Muscle of back (tissue), 11 donors: ENCODE measurements around the gene PTPN4. TPM values are rescaled to one million over a fixed set of nuclear protein-coding genes. Genes with fewer than 3 reads are reported as not detected.
"Not testable (repeated sequence)": the region's sequence is repeated elsewhere in the genome, so short reads cannot be mapped to it uniquely, and the experiment has no call there.

Source experiments
- DNase-seq, 3 donors: peaks; one replicate each; pipeline versions ENCODE4 v3.0.0 to v3.0.0-alpha.2; 2013
- polyA plus RNA-seq, 10 donors: library from polyadenylated mRNA; unstranded; fragments of 120-200 nt; gene quantifications; one replicate each; pipeline ENCODE4 v1.2.1, GENCODE V29; 2013; ENCODE audit not compliant: insufficient read length in 10 of 10

Gene PTPN4
- polyA plus RNA-seq, 10 donors, result 11.6 to 19.0 (median 14.3) TPM

- DNase-seq, result not testable (repeated sequence)
Measured at GRCh38 chr2:119804409-119804808, 44.7 kb downstream of the PTPN4 start.

GRCh38 chr2:119808516-119809147, 48.9 kb downstream of the PTPN4 start:
- DNase-seq, result no peak

- peak; percentile 46 to 81 (median 76) for DNase-seq
Measured at GRCh38 chr2:119809339-119810048, 49.8 kb downstream of the PTPN4 start.

GRCh38 chr2:119810049-119810630, 50.4 kb downstream of the PTPN4 start:
- DNase-seq, result no peak

GRCh38 chr2:119814216-119814615, 54.5 kb downstream of the PTPN4 start:
- DNase-seq, result no peak

- DNase-seq, result no peak
Measured at GRCh38 chr2:119818792-119819191, 59.1 kb downstream of the PTPN4 start.

GRCh38 chr2:119819846-119820245, 60.1 kb downstream of the PTPN4 start:
- DNase-seq, result no peak

- DNase-seq, result peak in 1 of 3 donors; percentile 96
Measured at GRCh38 chr2:119820275-119820674, 60.6 kb downstream of the PTPN4 start.

- DNase-seq, result no peak
Measured at GRCh38 chr2:119821266-119821665, 61.5 kb downstream of the PTPN4 start.

GRCh38 chr2:119823734-119824334, 64.1 kb downstream of the PTPN4 start:
- peak in 2 of 3 donors; percentile 17 to 51 for DNase-seq

GRCh38 chr2:119826370-119826961, 66.7 kb downstream of the PTPN4 start:
- peak in 2 of 3 donors; percentile 19 to 22 for DNase-seq

- DNase-seq, result peak in 2 of 3 donors; percentile 4 to 10
Measured at GRCh38 chr2:119827866-119828507, 68.3 kb downstream of the PTPN4 start.

- DNase-seq, result no peak
Measured at GRCh38 chr2:119836455-119837142, 76.9 kb downstream of the PTPN4 start.

GRCh38 chr2:119837350-119837749, 77.6 kb downstream of the PTPN4 start:
- DNase-seq, result no peak

- DNase-seq, result no peak
Measured at GRCh38 chr2:119837759-119838158, 78.0 kb downstream of the PTPN4 start.

- DNase-seq, result no peak
Measured at GRCh38 chr2:119838179-119838578, 78.5 kb downstream of the PTPN4 start.

GRCh38 chr2:119841550-119841949, 81.8 kb downstream of the PTPN4 start:
- no peak for DNase-seq

- no peak for DNase-seq
Measured at GRCh38 chr2:119846021-119846420, 86.3 kb downstream of the PTPN4 start.

- no peak for DNase-seq
Measured at GRCh38 chr2:119849838-119850565, 90.3 kb downstream of the PTPN4 start.

- DNase-seq, result no peak
Measured at GRCh38 chr2:119852214-119852613, 92.5 kb downstream of the PTPN4 start.
